Caco-2 (cell line): ENCODE data around the gene SPAG4. TPM values are rescaled to one million over a fixed set of nuclear protein-coding genes. Genes with fewer than 3 reads are reported as not detected.

Source experiments
- BruUV-seq: library from RNA; stranded (reverse); fragments of 400-500 nt; replicated peaks from 2 replicates; lab custom pipeline; 2021; lab: Mats Ljungman, UMichigan
- CTCF ChIA-PET: fragments of 300-600 bp; sonication (Branson Sonifier 250); formaldehyde crosslinking; loops from one replicate; lab custom pipeline; 2022; ENCODE audit warnings: antibody characterized with exemption; lab: Charles Lee
- POLR2A ChIA-PET: fragments of 300-600 bp; sonication (Branson Sonifier 250); formaldehyde crosslinking; loops from one replicate; lab custom pipeline; 2022; ENCODE audit warnings: antibody characterized with exemption; lab: Charles Lee
- DNase-seq, 2 experiments: peaks; one replicate each; pipeline versions ENCODE4 v3.0.0 to v3.0.0-alpha.2; 2020 to 2022
- H3K27me3 ChIP-seq: replicated peaks from 2 replicates; pipeline ENCODE4 v1.6.0; 2011; ENCODE audit warnings: low read length; ENCODE audit not compliant: control insufficient read depth, insufficient read depth
- H3K36me3 ChIP-seq: 2 replicates; pipeline ENCODE4 v1.5.1; 2011; ENCODE audit warnings: low read length; ENCODE audit not compliant: control insufficient read depth, insufficient read depth
- H3K4me1 ChIP-seq: fragments of 250-450 bp; sonication (Bioruptor Pico); 2 replicates; pipeline ENCODE4 v1.5.1; 2020; ENCODE audit warnings: mild to moderate bottlenecking
- H3K4me3 ChIP-seq: 2 replicates; pipeline ENCODE4 v1.5.1; 2011; ENCODE audit warnings: low read depth, mild to moderate bottlenecking, control low read depth, low read length
- H3K9me3 ChIP-seq: fragments of 250-450 bp; sonication (Bioruptor Pico); 2 replicates; pipeline ENCODE4 v1.5.1; 2020; ENCODE audit warnings: mild to moderate bottlenecking, moderate library complexity
- H3K27ac Mint-ChIP-seq: one replicate; pipeline ENCODE4 v1.8.0; 2022; ENCODE audit warnings: mixed read lengths; ENCODE audit not compliant: unreplicated experiment
- H3K27me3 Mint-ChIP-seq: one replicate; pipeline ENCODE4 v1.8.0; 2022; ENCODE audit warnings: mixed read lengths; ENCODE audit not compliant: insufficient read depth, unreplicated experiment
- H3K36me3 Mint-ChIP-seq: one replicate; pipeline ENCODE4 v1.8.0; 2022; ENCODE audit warnings: mild to moderate bottlenecking, mixed read lengths; ENCODE audit not compliant: insufficient read depth, unreplicated experiment
- H3K4me1 Mint-ChIP-seq: one replicate; pipeline ENCODE4 v1.8.0; 2022; ENCODE audit warnings: low read depth, mixed read lengths; ENCODE audit not compliant: unreplicated experiment
- H3K4me3 Mint-ChIP-seq: one replicate; pipeline ENCODE4 v1.8.0; 2022; ENCODE audit warnings: mild to moderate bottlenecking, moderate library complexity, mixed read lengths; ENCODE audit not compliant: unreplicated experiment
- H3K9me3 Mint-ChIP-seq: one replicate; pipeline ENCODE4 v1.8.0; 2022; ENCODE audit warnings: mixed read lengths; ENCODE audit not compliant: unreplicated experiment
- intact Hi-C: fragments of 100-400 bp; cut with micrococcal nuclease; formaldehyde crosslinking; loops from one replicate; pipeline ENCODE4 v1.10.0; 2022; ENCODE audit not compliant: unreplicated experiment
- total RNA-seq: library from RNA; stranded (reverse); gene quantifications from 2 replicates; pipeline ENCODE4 v1.2.3, GENCODE V29; 2022
- TF ChIP-seq, protein P1 (sequence below), 2 experiments: fragments of 200-600 bp in 1 of 2; IDR thresholded peaks; 1 replicate in 1 of 2; 2 replicates in 1 of 2; pipeline versions ENCODE4 v1.5.1 to v1.8.0; 2011 to 2022; ENCODE audit warnings: antibody characterized with exemption in 1 of 2, control low read depth in 1 of 2, inconsistent platforms in 1 of 2, low read depth in 1 of 2, low read length in 1 of 2, mild to moderate bottlenecking in 1 of 2, moderate library complexity in 1 of 2; ENCODE audit not compliant: insufficient read depth in 1 of 2, severe bottlenecking in 1 of 2, unreplicated experiment in 1 of 2

SPAG4 gene
- total RNA-seq, 1 experiment from 2014 or later, result 5.4 TPM

DNA sequence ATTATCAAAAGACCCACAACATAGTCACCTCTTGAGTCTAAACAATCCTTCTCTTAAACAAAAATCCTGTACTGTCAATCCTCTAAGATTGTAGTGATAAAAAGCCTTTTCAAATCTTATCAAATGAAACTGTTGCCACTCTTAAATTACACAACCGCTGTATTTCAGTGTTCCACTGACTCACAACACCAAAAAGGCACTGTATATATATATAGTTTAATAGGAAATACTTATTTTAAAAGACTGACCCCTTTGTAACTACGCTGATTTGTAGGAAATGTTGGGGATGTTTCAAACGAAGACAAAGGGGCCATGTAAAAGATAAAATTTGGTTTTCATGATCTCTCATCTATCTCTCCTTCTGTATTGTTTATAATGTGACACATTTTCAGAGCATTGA is 35.0 kb downstream of the SPAG4 start:
- peaks cover 11% of the 10 kb centered on the region for H3K36me3 ChIP-seq
- TF ChIP-seq, protein P1, sequence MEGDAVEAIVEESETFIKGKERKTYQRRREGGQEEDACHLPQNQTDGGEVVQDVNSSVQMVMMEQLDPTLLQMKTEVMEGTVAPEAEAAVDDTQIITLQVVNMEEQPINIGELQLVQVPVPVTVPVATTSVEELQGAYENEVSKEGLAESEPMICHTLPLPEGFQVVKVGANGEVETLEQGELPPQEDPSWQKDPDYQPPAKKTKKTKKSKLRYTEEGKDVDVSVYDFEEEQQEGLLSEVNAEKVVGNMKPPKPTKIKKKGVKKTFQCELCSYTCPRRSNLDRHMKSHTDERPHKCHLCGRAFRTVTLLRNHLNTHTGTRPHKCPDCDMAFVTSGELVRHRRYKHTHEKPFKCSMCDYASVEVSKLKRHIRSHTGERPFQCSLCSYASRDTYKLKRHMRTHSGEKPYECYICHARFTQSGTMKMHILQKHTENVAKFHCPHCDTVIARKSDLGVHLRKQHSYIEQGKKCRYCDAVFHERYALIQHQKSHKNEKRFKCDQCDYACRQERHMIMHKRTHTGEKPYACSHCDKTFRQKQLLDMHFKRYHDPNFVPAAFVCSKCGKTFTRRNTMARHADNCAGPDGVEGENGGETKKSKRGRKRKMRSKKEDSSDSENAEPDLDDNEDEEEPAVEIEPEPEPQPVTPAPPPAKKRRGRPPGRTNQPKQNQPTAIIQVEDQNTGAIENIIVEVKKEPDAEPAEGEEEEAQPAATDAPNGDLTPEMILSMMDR (IDR thresholded peaks at IDR 0.05; ENCODE audit: insufficient read depth in 1 of 2, low read depth in 1 of 2, low read length in 1 of 2, severe bottlenecking in 1 of 2, unreplicated experiment in 1 of 2), result no peak
- no peaks in the 10 kb centered on the region for H3K9me3 ChIP-seq
- Mint-ChIP-seq H3K36me3 (peaks cover 38% of the 10 kb centered on the region), H3K4me3 (no peak overlapping the region), H3K4me1 (peaks cover 6% of the 10 kb centered on the region), H3K27ac (no peak overlapping the region), H3K27me3 (no peaks in the 10 kb centered on the region), H3K9me3 (no peaks in the 10 kb centered on the region)
- BruUV-seq, result no TSS peak
- no peaks in the 10 kb centered on the region for H3K4me1 ChIP-seq
- intact Hi-C loops, result no loop called here
- no peaks in the 10 kb centered on the region for H3K27me3 ChIP-seq
- CTCF ChIA-PET, result no interaction called here
- POLR2A ChIA-PET, result no interaction called here
- DNase-seq, result no peak
- no peak overlapping the region for H3K4me3 ChIP-seq

DNA sequence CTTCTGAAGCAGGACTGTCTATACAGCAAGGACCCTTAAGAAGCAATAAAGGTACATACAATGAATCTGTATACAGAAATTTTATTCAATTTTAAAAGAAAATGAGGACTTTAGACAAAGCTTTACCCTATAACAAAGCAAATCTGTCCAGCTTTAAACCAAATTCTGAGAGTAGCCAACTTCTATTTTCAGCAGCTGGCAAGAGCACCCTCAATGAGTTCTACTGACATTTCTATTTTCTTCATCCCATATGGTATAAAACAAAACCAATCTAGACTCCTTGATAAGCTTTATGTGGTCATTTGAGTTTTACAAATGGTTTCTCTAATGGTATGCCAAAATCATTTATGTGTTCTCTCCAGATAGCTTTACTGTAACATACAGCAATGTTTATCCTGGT is 36.3 kb downstream of the SPAG4 start:
- peaks cover 7% of the 10 kb centered on the region for H3K4me1 Mint-ChIP-seq
- H3K9me3 Mint-ChIP-seq, result no peaks in the 10 kb centered on the region
- BruUV-seq, result no TSS peak
- intact Hi-C loops, result no loop called here
- no peak overlapping the region for H3K27ac Mint-ChIP-seq
- no peaks in the 10 kb centered on the region for H3K27me3 Mint-ChIP-seq
- Histone ChIP-seq H3K27me3 (no peaks in the 10 kb centered on the region), H3K36me3 (peaks cover 11% of the 10 kb centered on the region), H3K9me3 (no peaks in the 10 kb centered on the region), H3K4me3 (no peak overlapping the region), H3K4me1 (no peaks in the 10 kb centered on the region)
- TF ChIP-seq, protein P1 (IDR thresholded peaks at IDR 0.05; ENCODE audit: insufficient read depth in 1 of 2, low read depth in 1 of 2, low read length in 1 of 2, severe bottlenecking in 1 of 2, unreplicated experiment in 1 of 2), result no peak
- H3K36me3 Mint-ChIP-seq, result peaks cover 46% of the 10 kb centered on the region
- no peak overlapping the region for H3K4me3 Mint-ChIP-seq
- POLR2A ChIA-PET, result interaction anchor here (1.5 kb wide), 1 partner anchor 12 kb away, joined by 8 read pairs; the partner anchor contains the start of genes CPNE1 and RBM12
- CTCF ChIA-PET, result no interaction called here
- DNase-seq, result no peak

DNA sequence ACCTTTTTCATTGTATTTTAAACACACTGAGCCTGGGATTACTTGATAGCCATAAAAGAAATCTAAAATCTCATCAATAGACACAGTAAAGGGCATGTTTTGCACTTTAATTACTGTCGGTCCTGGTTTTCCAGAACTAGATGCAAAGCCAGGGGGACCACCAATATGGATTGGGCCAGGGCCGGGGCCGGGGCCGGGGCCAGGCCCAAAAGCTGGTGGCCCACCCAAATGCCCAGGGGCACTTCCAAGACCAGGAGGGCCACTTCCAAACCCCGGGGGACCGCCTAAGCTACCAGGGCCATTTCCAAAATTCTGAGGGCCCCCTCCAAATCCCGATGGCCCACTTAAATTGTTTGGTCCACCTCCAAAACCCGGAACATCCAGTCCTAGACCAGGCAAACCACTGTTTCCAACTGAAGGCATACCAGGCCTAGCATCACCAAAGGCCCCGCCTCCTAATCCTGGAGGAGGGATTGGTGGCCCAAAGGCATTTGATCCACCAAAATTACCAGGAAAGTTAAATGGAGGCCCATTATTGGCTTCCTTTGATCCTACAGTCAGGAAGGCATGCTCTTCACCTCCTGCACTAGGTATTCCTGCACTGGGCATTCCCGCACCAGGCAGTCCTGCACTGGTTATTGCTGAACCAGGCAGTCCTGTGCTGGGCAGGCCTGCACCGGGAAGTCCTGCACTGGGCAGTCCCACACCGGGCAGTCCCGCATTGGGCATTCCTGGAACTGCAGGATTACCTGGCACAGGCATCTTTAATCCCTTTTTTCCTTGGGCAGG is 37.2 kb downstream of the SPAG4 start:
- Mint-ChIP-seq H3K27ac (no peak overlapping the region), H3K27me3 (no peaks in the 10 kb centered on the region), H3K4me3 (no peak overlapping the region), H3K36me3 (peaks cover 44% of the 10 kb centered on the region), H3K4me1 (peaks cover 13% of the 10 kb centered on the region), H3K9me3 (no peaks in the 10 kb centered on the region)
- H3K9me3 ChIP-seq, result no peaks in the 10 kb centered on the region
- no peak overlapping the region for H3K4me3 ChIP-seq
- ChIA-PET CTCF (no interaction called here), POLR2A (interaction anchor here (1.5 kb wide), 1 partner anchor 11 kb away, joined by 8 read pairs; the partner anchor contains the start of genes CPNE1 and RBM12)
- no peaks in the 10 kb centered on the region for H3K27me3 ChIP-seq
- intact Hi-C loops, result no loop called here
- no peaks in the 10 kb centered on the region for H3K4me1 ChIP-seq
- DNase-seq, result no peak
- TF ChIP-seq, protein P1 (IDR thresholded peaks at IDR 0.05; ENCODE audit: insufficient read depth in 1 of 2, low read depth in 1 of 2, low read length in 1 of 2, severe bottlenecking in 1 of 2, unreplicated experiment in 1 of 2), result no peak
- peaks cover 11% of the 10 kb centered on the region for H3K36me3 ChIP-seq
- no TSS peak for BruUV-seq
